Measurements from ENCODE around the gene TBCD.
"Not testable (repeated sequence)": the region's sequence is repeated elsewhere in the genome, so short reads cannot be mapped to it uniquely, and the experiment has no call there.

GRCh38 chr17:82955106-82955505 is 203.2 kb downstream of the TBCD start:
- TF ChIP-seq CTCF (IDR thresholded peaks at IDR 0.05); ZFX (IDR thresholded peaks at IDR 0.05; ENCODE audit: borderline replicate concordance): not testable (repeated sequence)

All from 22Rv1 (cell line).